ENCODE measurements around the gene IL34.

GRCh38 chr16:70695331-70696070 lies 49.1 kb downstream of the IL34 start:
- TF ChIP-seq SPI1 (IDR thresholded peaks at IDR 0.05; ENCODE audit: borderline replicate concordance, low read depth), result peak; percentile 15; the same call in 1 of the 2 replicates
- TF ChIP-seq POLR2AphosphoS5 (IDR thresholded peaks at IDR 0.05; ENCODE audit: low read depth), result peak; percentile 48
- TF ChIP-seq CTCF (IDR thresholded peaks at IDR 0.05; ENCODE audit: insufficient read depth, low read length), result no peak
- TF ChIP-seq GABPA (IDR thresholded peaks at IDR 0.05; ENCODE audit: low read depth), result no peak
- TF ChIP-seq REST (IDR thresholded peaks at IDR 0.05; ENCODE audit: insufficient replicate concordance, low read depth), result no peak

Measured in HL-60 (cell line).